ENCODE measurements around the gene LRRC71.

LRRC71 gene

DNA sequence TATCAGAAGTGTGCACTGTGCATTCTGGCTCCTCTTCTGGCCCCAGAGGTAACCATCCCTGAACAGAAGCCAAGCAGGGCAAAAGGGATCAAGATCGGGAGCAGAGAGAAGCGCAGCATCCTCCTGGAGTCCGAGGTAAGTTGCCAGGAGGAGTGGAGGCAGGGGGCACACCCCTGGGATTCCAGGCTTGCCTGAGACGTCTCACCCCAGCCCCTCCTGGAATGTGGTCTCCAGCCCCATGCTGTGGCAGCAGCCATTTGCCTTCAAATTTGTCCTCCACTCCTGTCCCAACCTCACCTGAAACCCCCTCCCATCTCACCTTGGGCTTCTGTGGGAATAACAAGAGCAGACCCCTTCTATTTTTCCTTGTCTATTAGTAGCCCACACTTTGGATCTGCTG lies 10.1 kb downstream of the LRRC71 start:
- TF ChIP-seq, protein P1, sequence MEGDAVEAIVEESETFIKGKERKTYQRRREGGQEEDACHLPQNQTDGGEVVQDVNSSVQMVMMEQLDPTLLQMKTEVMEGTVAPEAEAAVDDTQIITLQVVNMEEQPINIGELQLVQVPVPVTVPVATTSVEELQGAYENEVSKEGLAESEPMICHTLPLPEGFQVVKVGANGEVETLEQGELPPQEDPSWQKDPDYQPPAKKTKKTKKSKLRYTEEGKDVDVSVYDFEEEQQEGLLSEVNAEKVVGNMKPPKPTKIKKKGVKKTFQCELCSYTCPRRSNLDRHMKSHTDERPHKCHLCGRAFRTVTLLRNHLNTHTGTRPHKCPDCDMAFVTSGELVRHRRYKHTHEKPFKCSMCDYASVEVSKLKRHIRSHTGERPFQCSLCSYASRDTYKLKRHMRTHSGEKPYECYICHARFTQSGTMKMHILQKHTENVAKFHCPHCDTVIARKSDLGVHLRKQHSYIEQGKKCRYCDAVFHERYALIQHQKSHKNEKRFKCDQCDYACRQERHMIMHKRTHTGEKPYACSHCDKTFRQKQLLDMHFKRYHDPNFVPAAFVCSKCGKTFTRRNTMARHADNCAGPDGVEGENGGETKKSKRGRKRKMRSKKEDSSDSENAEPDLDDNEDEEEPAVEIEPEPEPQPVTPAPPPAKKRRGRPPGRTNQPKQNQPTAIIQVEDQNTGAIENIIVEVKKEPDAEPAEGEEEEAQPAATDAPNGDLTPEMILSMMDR (IDR thresholded peaks at IDR 0.05), result no peak
- peaks cover 5% of the 10 kb centered on the region for H3K9me3 Mint-ChIP-seq
- DNase-seq, result no peak
- H3K4me1 Mint-ChIP-seq, result peaks cover 17% of the 10 kb centered on the region
- H3K27me3 Mint-ChIP-seq (ENCODE audit: low read depth, poor library complexity), result peaks cover 65% of the 10 kb centered on the region
- H3K4me3 Mint-ChIP-seq, result no peak overlapping the region
- H3K36me3 Mint-ChIP-seq (ENCODE audit: low read depth), result peaks cover 11% of the 10 kb centered on the region
- no peak overlapping the region for H3K27ac Mint-ChIP-seq

DNA sequence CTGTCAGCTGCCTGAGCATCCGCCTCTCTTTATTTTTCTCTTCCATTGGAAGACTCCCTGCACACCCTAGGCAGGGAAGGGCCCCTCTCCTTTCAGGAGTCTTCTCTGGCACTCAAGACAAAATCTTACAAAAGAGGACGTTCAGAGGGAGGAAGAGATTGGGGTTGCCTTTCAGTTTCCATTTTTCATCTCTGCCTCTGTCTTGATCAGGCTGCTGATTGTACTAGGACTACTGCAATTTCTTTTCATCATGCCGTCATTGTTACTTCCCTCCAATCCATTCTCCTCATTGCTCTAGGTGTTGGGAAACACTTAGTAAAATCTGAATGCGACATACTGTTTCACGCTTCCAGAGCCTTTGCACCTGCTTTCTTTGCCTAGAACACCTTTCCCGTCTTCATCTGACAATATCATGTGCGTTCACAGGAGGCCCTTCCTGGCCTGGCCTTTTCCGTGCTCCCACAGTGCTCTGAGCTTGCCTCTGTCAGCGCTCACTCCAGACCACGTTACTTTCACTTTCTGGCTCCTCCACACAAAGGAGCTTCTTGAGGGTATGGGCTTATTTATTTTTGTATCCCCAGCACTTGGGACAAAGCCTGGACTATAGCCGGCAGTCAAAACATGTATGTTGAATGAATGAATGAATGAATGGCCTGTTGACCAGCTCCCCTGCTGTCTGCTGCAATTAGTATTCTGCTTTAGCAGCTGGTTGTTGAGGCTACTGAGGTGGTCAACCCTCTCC lies 10.9 kb downstream of the LRRC71 start:
- Mint-ChIP-seq H3K27ac (no peak overlapping the region), H3K36me3 (ENCODE audit: low read depth) (peaks cover 17% of the 10 kb centered on the region), H3K9me3 (peaks cover 5% of the 10 kb centered on the region), H3K4me1 (peaks cover 26% of the 10 kb centered on the region), H3K4me3 (no peak overlapping the region), H3K27me3 (ENCODE audit: low read depth, poor library complexity) (peaks cover 56% of the 10 kb centered on the region)
- TF ChIP-seq, protein P1 (IDR thresholded peaks at IDR 0.05), result no peak
- no peak for DNase-seq

DNA sequence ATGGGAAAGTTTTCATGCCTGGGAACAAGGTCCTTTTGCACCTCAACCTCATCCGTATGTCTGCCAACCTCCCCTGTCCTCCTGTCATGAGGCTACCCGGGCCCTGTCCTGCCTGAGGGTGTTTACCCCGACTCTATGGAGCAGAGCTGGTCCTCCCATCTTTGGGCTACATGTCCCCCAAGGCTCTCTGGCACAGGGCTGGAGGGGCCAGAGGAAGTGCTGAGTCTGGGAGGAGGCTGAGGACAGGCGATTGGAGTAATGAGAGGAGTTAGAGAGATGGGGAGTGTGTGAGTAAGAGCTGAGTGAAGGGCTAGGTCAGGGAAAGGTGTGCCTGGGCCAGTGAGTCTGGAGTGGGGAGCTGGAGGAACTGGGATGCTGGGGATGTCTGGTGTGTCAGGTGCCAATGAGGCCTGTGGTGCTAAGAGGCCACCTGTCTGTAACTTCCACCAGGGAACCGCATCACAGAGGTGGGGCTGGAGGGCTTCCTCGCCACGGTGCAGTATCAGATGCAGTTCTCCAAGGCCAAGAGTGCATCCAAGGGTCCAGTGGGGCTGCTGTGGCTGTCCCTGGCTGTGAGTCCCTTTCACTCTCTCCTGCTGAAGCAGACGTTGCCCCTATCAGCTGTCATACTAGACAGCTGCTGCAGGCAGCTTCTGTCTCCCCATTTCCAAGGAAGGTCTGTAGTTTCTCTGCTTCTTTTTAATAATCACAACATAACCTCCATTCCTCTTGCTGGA lies 11.7 kb downstream of the LRRC71 start:
- Mint-ChIP-seq H3K36me3 (ENCODE audit: low read depth) (peaks cover 24% of the 10 kb centered on the region), H3K27ac (peak overlapping the region; percentile 44), H3K4me1 (peaks cover 30% of the 10 kb centered on the region), H3K27me3 (ENCODE audit: low read depth, poor library complexity) (peaks cover 48% of the 10 kb centered on the region), H3K9me3 (peaks cover 2% of the 10 kb centered on the region), H3K4me3 (no peak overlapping the region)
- TF ChIP-seq, protein P1 (IDR thresholded peaks at IDR 0.05), result no peak
- no peak for DNase-seq

DNA sequence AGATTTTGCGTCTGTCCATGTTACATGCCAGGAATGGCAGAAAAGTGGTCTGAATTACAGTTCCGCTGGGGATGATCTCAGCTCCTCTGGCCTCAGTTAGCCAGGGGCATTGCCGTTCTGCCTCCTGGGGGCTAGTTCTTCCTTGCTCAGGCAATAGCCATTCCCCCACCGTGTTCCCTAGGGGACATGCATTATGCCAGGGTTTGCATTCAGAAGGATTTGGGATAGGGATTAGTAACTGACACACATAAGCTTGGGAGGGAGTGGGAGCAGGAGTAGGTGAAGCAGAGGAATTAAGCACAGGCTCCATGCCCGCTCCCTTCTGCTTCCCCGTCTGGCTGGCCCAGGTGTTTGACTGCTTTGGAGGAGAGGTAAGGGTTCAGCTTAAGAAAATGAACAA lies 12.7 kb downstream of the LRRC71 start:
- Mint-ChIP-seq H3K9me3 (no peaks in the 10 kb centered on the region), H3K27me3 (ENCODE audit: low read depth, poor library complexity) (peaks cover 38% of the 10 kb centered on the region), H3K4me1 (peaks cover 33% of the 10 kb centered on the region), H3K4me3 (no peak overlapping the region), H3K27ac (peak overlapping the region; percentile 57), H3K36me3 (ENCODE audit: low read depth) (peaks cover 27% of the 10 kb centered on the region)
- DNase-seq, result no peak
- TF ChIP-seq, protein P1 (IDR thresholded peaks at IDR 0.05), result no peak

DNA sequence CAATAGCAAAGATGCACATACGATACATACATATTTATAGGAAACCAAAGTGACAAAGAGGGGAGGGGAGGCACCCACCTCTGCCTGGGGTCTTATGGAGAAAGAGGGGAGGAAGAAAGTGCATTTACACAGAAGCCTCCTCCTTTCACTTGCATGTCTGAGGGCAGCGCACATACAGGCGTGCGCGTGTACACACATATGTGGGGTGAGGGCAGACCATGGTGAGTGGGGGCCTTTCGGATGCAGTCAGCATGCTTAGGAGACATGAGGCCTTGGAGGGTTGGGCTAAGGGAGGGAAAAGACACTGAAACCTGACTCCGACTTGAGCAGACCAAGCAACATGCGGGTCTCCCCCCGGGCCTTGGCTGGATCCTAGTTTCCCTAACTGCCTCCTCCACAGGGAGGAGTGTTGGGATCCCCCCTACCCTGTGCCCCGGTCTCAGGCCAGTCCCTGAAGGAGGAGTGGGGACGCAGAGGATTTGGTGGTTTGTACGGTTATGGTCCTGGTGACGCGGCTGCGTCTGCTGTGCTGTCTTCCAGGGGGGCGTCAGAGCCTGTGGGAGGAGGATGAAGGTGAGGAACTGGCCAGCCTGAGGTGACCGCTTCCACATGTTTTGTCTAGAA lies 15.2 kb downstream of the LRRC71 start:
- peaks cover 14% of the 10 kb centered on the region for H3K27me3 Mint-ChIP-seq (ENCODE audit: low read depth, poor library complexity)
- H3K9me3 Mint-ChIP-seq, result no peaks in the 10 kb centered on the region
- DNase-seq, result no peak
- TF ChIP-seq, protein P1 (IDR thresholded peaks at IDR 0.05), result no peak
- H3K4me1 Mint-ChIP-seq, result peaks cover 35% of the 10 kb centered on the region
- H3K4me3 Mint-ChIP-seq, result no peak overlapping the region
- H3K36me3 Mint-ChIP-seq (ENCODE audit: low read depth), result peaks cover 45% of the 10 kb centered on the region
- peak overlapping the region; percentile 95 for H3K27ac Mint-ChIP-seq
